HT1080 (cell line): ENCODE data around the gene ACAP2. TPM values are rescaled to one million over a fixed set of nuclear protein-coding genes. Genes with fewer than 3 reads are reported as not detected.
"Not testable (repeated sequence)": the region's sequence is repeated elsewhere in the genome, so short reads cannot be mapped to it uniquely, and the experiment has no call there.

Source experiments
- DNase-seq: peaks from one replicate; pipeline ENCODE4 v3.0.0-alpha.2; 2015; ENCODE audit warnings: low read depth
- total RNA-seq: library from RNA; depleted of rRNA; stranded (reverse); fragments of >200 nt; shearing (Covaris generic); gene quantifications from 2 replicates; pipeline ENCODE4 v1.2.3, GENCODE V29; 2014

The ACAP2 gene
- total RNA-seq, 1 experiment from 2014 or later, result 47.5 TPM

- no peak for DNase-seq
Measured at GRCh38 chr3:195394024-195394423, 48.8 kb downstream of the ACAP2 start.

- no peak for DNase-seq
Measured at GRCh38 chr3:195388380-195388779, 54.4 kb downstream of the ACAP2 start.

GRCh38 chr3:195386739-195387138 lies 56.1 kb downstream of the ACAP2 start:
- DNase-seq, result no peak

GRCh38 chr3:195385526-195385925 lies 57.3 kb downstream of the ACAP2 start:
- DNase-seq, result peak; percentile 80

- DNase-seq, result no peak
Measured at GRCh38 chr3:195384952-195385351, 57.9 kb downstream of the ACAP2 start.

- no peak for DNase-seq
Measured at GRCh38 chr3:195372220-195372619, 70.6 kb downstream of the ACAP2 start.

GRCh38 chr3:195366200-195366925 lies 76.5 kb downstream of the ACAP2 start:
- DNase-seq, result no peak

- DNase-seq, result peak; percentile 82
Measured at GRCh38 chr3:195365371-195365770, 77.4 kb downstream of the ACAP2 start.

GRCh38 chr3:195357797-195358196 lies 85.0 kb downstream of the ACAP2 start:
- DNase-seq, result not testable (repeated sequence)

- DNase-seq, result no peak
Measured at GRCh38 chr3:195356151-195357086, 86.4 kb downstream of the ACAP2 start.

- DNase-seq, result not testable (repeated sequence)
Measured at GRCh38 chr3:195354009-195354408, 88.8 kb downstream of the ACAP2 start.

GRCh38 chr3:195352895-195353488 lies 89.8 kb downstream of the ACAP2 start:
- peak; percentile 69 for DNase-seq

- DNase-seq, result no peak
Measured at GRCh38 chr3:195348426-195349115, 94.2 kb downstream of the ACAP2 start.

- no peak for DNase-seq
Measured at GRCh38 chr3:195337747-195338146, 105.1 kb downstream of the ACAP2 start.

- no peak for DNase-seq
Measured at GRCh38 chr3:195334967-195335366, 107.9 kb downstream of the ACAP2 start.

- no peak for DNase-seq
Measured at GRCh38 chr3:195319060-195319459, 123.8 kb downstream of the ACAP2 start.

GRCh38 chr3:195312714-195313113 lies 130.1 kb downstream of the ACAP2 start:
- DNase-seq, result no peak

- DNase-seq, result no peak
Measured at GRCh38 chr3:195307711-195308110, 135.1 kb downstream of the ACAP2 start.

GRCh38 chr3:195306369-195306768 lies 136.5 kb downstream of the ACAP2 start:
- DNase-seq, result no peak

- no peak for DNase-seq
Measured at GRCh38 chr3:195302431-195302830, 140.4 kb downstream of the ACAP2 start.

- DNase-seq, result no peak
Measured at GRCh38 chr3:195297446-195297845, 145.4 kb downstream of the ACAP2 start.
